RWPE2 (cell line): Measurements from ENCODE around the gene PPP1R3G.
A peak's percentile ranks its signal among the peaks of the same experiment; 100 is the strongest.

Source experiments
- ATAC-seq: fragments of 200-7000 bp; cut with Tn5 transposase; 3 replicates; pipeline ENCODE4 v1.9.1; 2021; ENCODE audit warnings: low read depth
- DNase-seq: peaks from one replicate; pipeline ENCODE4 v3.0.0-alpha.2; 2020; ENCODE audit warnings: low spot score
- H3K27ac ChIP-seq: fragments of 450-650 bp; 2 replicates; pipeline ENCODE4 v1.5.1; 2017; ENCODE audit warnings: mild to moderate bottlenecking; ENCODE audit not compliant: poor library complexity, severe bottlenecking
- H3K27me3 ChIP-seq: fragments of 250-450 bp; sonication (Bioruptor Pico); 2 replicates; pipeline ENCODE4 v1.5.1; 2021; ENCODE audit warnings: mild to moderate bottlenecking, moderate library complexity; ENCODE audit not compliant: insufficient read depth, poor library complexity, severe bottlenecking
- H3K36me3 ChIP-seq: fragments of 250-450 bp; sonication (Bioruptor Pico); 2 replicates; pipeline ENCODE4 v1.5.1; 2020; ENCODE audit warnings: low read depth, mild to moderate bottlenecking, moderate library complexity
- H3K4me1 ChIP-seq: fragments of 250-450 bp; sonication (Bioruptor Pico); 2 replicates; pipeline ENCODE4 v1.5.1; 2021; ENCODE audit warnings: mild to moderate bottlenecking, moderate library complexity; ENCODE audit not compliant: insufficient read depth, poor library complexity, severe bottlenecking
- H3K4me3 ChIP-seq: fragments of 250-450 bp; sonication (Bioruptor Pico); 2 replicates; pipeline ENCODE4 v1.5.1; 2021; ENCODE audit warnings: mild to moderate bottlenecking, moderate library complexity; ENCODE audit not compliant: severe bottlenecking
- H3K9me3 ChIP-seq: fragments of 250-450 bp; sonication (Bioruptor Pico); 2 replicates; pipeline ENCODE4 v1.5.1; 2021; ENCODE audit warnings: mild to moderate bottlenecking, moderate library complexity; ENCODE audit not compliant: severe bottlenecking
- CTCF ChIP-seq: fragments of 450-650 bp; IDR thresholded peaks from one replicate; pipeline ENCODE4 v1.5.1; 2017; ENCODE audit warnings: mild to moderate bottlenecking, moderate library complexity; ENCODE audit not compliant: poor library complexity, severe bottlenecking

The PPP1R3G gene

GRCh38 chr6:5084781-5085647 is at the start of gene PPP1R3G:
Gene PPP1R3G (plus strand): TSS chr6:5085341. CDS start chr6:5085486, 145 bp downstream.
- no peak for DNase-seq
- Histone ChIP-seq H3K27me3 (no peaks in the 10 kb centered on the region), H3K36me3 (no peaks in the 10 kb centered on the region), H3K27ac (no peak within 1 kb of the TSS), H3K4me1 (peaks cover 24% of the 10 kb centered on the region), H3K9me3 (no peaks in the 10 kb centered on the region), H3K4me3 (peak within 1 kb of the TSS; percentile 31)
- TF ChIP-seq CTCF = no peak
- ATAC-seq = peak; percentile 39

- Histone ChIP-seq H3K36me3 (no peaks in the 10 kb centered on the region), H3K27ac (no peak overlapping the region), H3K27me3 (no peaks in the 10 kb centered on the region), H3K9me3 (no peaks in the 10 kb centered on the region), H3K4me1 (no peaks in the 10 kb centered on the region), H3K4me3 (no peak overlapping the region)
- DNase-seq = no peak
- TF ChIP-seq CTCF = no peak
- ATAC-seq = peak; percentile 74
Measured at GRCh38 chr6:5036269-5036668, 48.9 kb upstream of the PPP1R3G start.

- no peak overlapping the region for H3K27ac ChIP-seq
- no peak for DNase-seq
- H3K36me3 ChIP-seq = no peaks in the 10 kb centered on the region
- no peak for ATAC-seq
- no peaks in the 10 kb centered on the region for H3K27me3 ChIP-seq
- no peaks in the 10 kb centered on the region for H3K9me3 ChIP-seq
- H3K4me3 ChIP-seq = no peak overlapping the region
- TF ChIP-seq CTCF = no peak
- no peaks in the 10 kb centered on the region for H3K4me1 ChIP-seq
Measured at GRCh38 chr6:5041955-5042354, 43.2 kb upstream of the PPP1R3G start.

GRCh38 chr6:5042436-5042835 is 42.7 kb upstream of the PPP1R3G start:
- ATAC-seq = no peak
- no peak for DNase-seq

More at GRCh38 chr6:5042436-5042835, 42.7 kb upstream of the PPP1R3G start:
- no peaks in the 10 kb centered on the region for H3K9me3 ChIP-seq
- TF ChIP-seq CTCF = no peak
- H3K27me3 ChIP-seq = no peaks in the 10 kb centered on the region
- H3K27ac ChIP-seq = no peak overlapping the region
- H3K4me3 ChIP-seq = no peak overlapping the region
- no peaks in the 10 kb centered on the region for H3K4me1 ChIP-seq
- H3K36me3 ChIP-seq = no peaks in the 10 kb centered on the region
